HG02759 (cell line): ENCODE results near the gene MGAT5.
"Not testable (repeated sequence)": the region's sequence is repeated elsewhere in the genome, so short reads cannot be mapped to it uniquely, and the experiment has no call there.

Experiments used
- ATAC-seq: cut with Tn5 transposase; IDR thresholded peaks from one replicate; pipeline ENCODE4 v1.9.1; 2021; ENCODE audit warnings: mild to moderate bottlenecking, moderate library complexity; ENCODE audit not compliant: unreplicated experiment

The MGAT5 gene

GRCh38 chr2:134276381-134277172 lies 22.7 kb downstream of the MGAT5 start:
- ATAC-seq = no peak

GRCh38 chr2:134277223-134277622 lies 23.4 kb downstream of the MGAT5 start:
- ATAC-seq = no peak

GRCh38 chr2:134278553-134278952 lies 24.7 kb downstream of the MGAT5 start:
- ATAC-seq = no peak

- ATAC-seq = no peak
These were observed 25.5 kb downstream of the MGAT5 start for GRCh38 chr2:134279417-134279816.

- ATAC-seq = no peak
These were observed 26.4 kb downstream of the MGAT5 start for GRCh38 chr2:134280231-134280630.

GRCh38 chr2:134280726-134281125 lies 26.9 kb downstream of the MGAT5 start:
- ATAC-seq = no peak

GRCh38 chr2:134281815-134282419 lies 28.0 kb downstream of the MGAT5 start:
- no peak for ATAC-seq

GRCh38 chr2:134282629-134283400 lies 28.9 kb downstream of the MGAT5 start:
- peak; percentile 92 for ATAC-seq

GRCh38 chr2:134283661-134284060 lies 29.8 kb downstream of the MGAT5 start:
- no peak for ATAC-seq

- ATAC-seq = no peak
These were observed 30.3 kb downstream of the MGAT5 start for GRCh38 chr2:134284119-134284670.

GRCh38 chr2:134287323-134287722 lies 33.5 kb downstream of the MGAT5 start:
- peak; percentile 43 for ATAC-seq

GRCh38 chr2:134288814-134289213 lies 34.9 kb downstream of the MGAT5 start:
- ATAC-seq = no peak

- ATAC-seq = no peak
These were observed 35.4 kb downstream of the MGAT5 start for GRCh38 chr2:134289225-134289624.

GRCh38 chr2:134290358-134290757 lies 36.5 kb downstream of the MGAT5 start:
- ATAC-seq = peak; percentile 46

- ATAC-seq = no peak
These were observed 38.6 kb downstream of the MGAT5 start for GRCh38 chr2:134292514-134292913.

GRCh38 chr2:134293719-134294537 lies 40.1 kb downstream of the MGAT5 start:
- ATAC-seq = no peak

GRCh38 chr2:134294598-134294997 lies 40.7 kb downstream of the MGAT5 start:
- not testable (repeated sequence) for ATAC-seq

- no peak for ATAC-seq
These were observed 41.6 kb downstream of the MGAT5 start for GRCh38 chr2:134295441-134295840.

GRCh38 chr2:134296301-134296700 lies 42.4 kb downstream of the MGAT5 start:
- ATAC-seq = no peak

- no peak for ATAC-seq
These were observed 45.5 kb downstream of the MGAT5 start for GRCh38 chr2:134299334-134299733.

GRCh38 chr2:134300585-134300984 lies 46.7 kb downstream of the MGAT5 start:
- ATAC-seq = no peak
